ENCODE measurements around the gene POLR2H.

GRCh38 chr3:184322731-184323487, 38.6 kb upstream of the POLR2H start:
- TF ChIP-seq ATF1 (CRISPR knock-in tag; IDR thresholded peaks at IDR 0.05) = no peak
- TF ChIP-seq CREM (CRISPR knock-in tag; IDR thresholded peaks at IDR 0.05) = no peak
- TF ChIP-seq PRDM15 (CRISPR knock-in tag; IDR thresholded peaks at IDR 0.05) = no peak
- TF ChIP-seq ZNF532 (CRISPR knock-in tag; IDR thresholded peaks at IDR 0.05; ENCODE audit: borderline replicate concordance) = no peak
- no peak for TF ChIP-seq ZNF317 (CRISPR knock-in tag; IDR thresholded peaks at IDR 0.05; ENCODE audit: borderline replicate concordance, low read depth)
- TF ChIP-seq CTCF (IDR thresholded peaks at IDR 0.05) = no peak
- no peak for TF ChIP-seq ZBTB21 (CRISPR knock-in tag; IDR thresholded peaks at IDR 0.05; ENCODE audit: borderline replicate concordance)
- TF ChIP-seq NR3C1 (CRISPR knock-in tag; conservative IDR thresholded peaks at IDR 0.05; ENCODE audit: low read depth) = no peak

Data from WTC11 (cell line).